ENCODE data around the gene SIPA1L3.
A peak's percentile ranks its signal among the peaks of the same experiment; 100 is the strongest.

SIPA1L3 gene

DNA sequence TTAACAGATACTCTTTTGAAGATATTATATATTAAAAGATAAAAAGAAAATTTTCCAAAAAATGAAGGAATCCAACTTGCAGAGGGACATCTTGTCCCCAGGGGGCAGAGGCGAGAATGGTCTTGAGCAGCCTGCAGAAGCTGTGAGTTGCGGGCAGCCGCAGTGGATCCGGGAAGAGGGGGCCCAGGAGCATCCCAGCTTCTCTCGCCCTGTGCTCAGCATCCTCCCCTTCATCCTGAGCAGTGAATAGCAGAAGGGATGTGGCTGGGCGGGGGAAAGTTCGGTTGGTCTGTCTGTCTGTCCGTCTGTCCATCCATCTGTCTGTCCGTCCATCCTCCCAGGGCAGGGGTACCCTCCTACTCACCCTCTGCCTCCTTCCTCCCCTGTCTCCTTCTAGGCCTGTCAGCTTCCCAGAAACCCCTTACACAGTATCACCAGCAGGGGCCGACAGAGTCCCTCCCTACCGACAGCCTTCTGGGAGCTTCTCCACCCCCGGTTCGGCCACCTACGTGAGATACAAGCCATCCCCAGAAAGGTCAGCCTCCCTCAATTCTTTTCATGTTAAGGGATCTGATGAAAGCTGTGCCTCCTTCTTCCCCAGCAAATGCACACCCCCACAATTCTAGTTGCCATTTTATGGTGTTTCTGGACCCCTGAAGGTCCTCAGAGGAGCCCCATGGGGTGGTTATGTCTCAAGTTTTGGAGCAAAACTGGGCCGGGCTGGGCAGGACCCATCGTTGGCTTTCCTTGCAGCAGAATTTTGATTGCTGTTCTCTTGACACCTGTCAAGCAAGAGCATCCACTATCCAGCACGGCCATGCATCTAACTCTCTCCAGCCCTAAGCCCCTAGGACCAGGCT is 235.4 kb downstream of the SIPA1L3 start:
- peak; percentile 35 to 51 (median 41) for DNase-seq
- 83% methylated on average over 13 of the region's 17 CpGs for WGBS (ENCODE audit: insufficient coverage)
- ChIA-PET POLR2A (interaction anchor here (0.6 kb wide), 1 partner anchor 215 kb away, joined by 3 read pairs; no protein-coding TSS in a partner anchor), CTCF (interaction anchor here (0.6 to 2.1 kb wide), 17 partner anchors 9 to 243 kb away, joined by 3 to 6 read pairs (median 3); partner anchors contain the start of gene WDR87)
- no peaks in the 10 kb centered on the region for H3K9me3 ChIP-seq (ENCODE audit: control extremely low read depth in 1 of 5, control insufficient read depth in 4 of 5, insufficient read depth in 2 of 5, low read depth in 1 of 5, low read length in 4 of 5)
- H3K4me1 ChIP-seq (ENCODE audit: control extremely low read depth in 1 of 4, control insufficient read depth in 4 of 4, insufficient read depth in 4 of 4, low read length in 3 of 4), result no peaks in the 10 kb centered on the region
- no peak overlapping the region for H3K4me3 ChIP-seq (ENCODE audit: control insufficient read depth in 1 of 7, extremely low read depth in 1 of 7, insufficient read depth in 4 of 7, low read depth in 2 of 7, low read length in 6 of 7)
- peaks cover 15 to 54% (median 31%) of the 10 kb centered on the region in 4 experiments for H3K36me3 ChIP-seq (ENCODE audit: control insufficient read depth in 4 of 4, insufficient read depth in 4 of 4, low read length in 3 of 4)
- H3K27ac ChIP-seq (ENCODE audit: insufficient read depth in 1 of 2, low read depth in 1 of 2, low read length in 2 of 2, poor library complexity in 1 of 2, severe bottlenecking in 2 of 2), result no peak overlapping the region
- H3K27me3 ChIP-seq (replicated peaks in 2 of 5; ENCODE audit: control insufficient read depth in 4 of 5, insufficient read depth in 5 of 5, low read length in 4 of 5), result no peaks in the 10 kb centered on the region

DNA sequence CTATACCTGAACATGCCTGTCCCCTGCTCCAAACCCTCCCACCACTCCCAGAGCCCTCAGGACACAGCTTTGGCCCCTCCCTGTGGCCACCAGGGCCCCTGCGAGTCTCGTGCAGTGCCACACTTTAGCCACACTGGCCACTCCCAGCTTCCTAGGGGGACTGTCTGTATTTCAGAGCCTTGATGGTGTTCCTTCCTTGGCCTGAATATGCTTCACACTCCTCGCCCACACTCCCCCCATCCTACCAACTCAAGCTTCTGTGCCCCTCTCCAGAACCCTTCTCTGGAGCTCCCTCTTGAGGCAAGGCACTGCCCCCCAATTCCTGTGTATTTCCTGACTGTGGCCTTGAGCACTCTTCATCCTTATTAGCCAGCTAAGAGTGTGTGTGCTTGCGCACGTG is 236.8 kb downstream of the SIPA1L3 start:
- Histone ChIP-seq H3K9me3 (ENCODE audit: control extremely low read depth in 1 of 5, control insufficient read depth in 4 of 5, insufficient read depth in 2 of 5, low read depth in 1 of 5, low read length in 4 of 5) (no peaks in the 10 kb centered on the region), H3K27me3 (replicated peaks in 2 of 5; ENCODE audit: control insufficient read depth in 4 of 5, insufficient read depth in 5 of 5, low read length in 4 of 5) (no peaks in the 10 kb centered on the region), H3K4me1 (ENCODE audit: control extremely low read depth in 1 of 4, control insufficient read depth in 4 of 4, insufficient read depth in 4 of 4, low read length in 3 of 4) (no peaks in the 10 kb centered on the region), H3K36me3 (ENCODE audit: control insufficient read depth in 4 of 4, insufficient read depth in 4 of 4, low read length in 3 of 4) (peaks cover 15 to 57% (median 37%) of the 10 kb centered on the region in 4 experiments), H3K27ac (ENCODE audit: insufficient read depth in 1 of 2, low read depth in 1 of 2, low read length in 2 of 2, poor library complexity in 1 of 2, severe bottlenecking in 2 of 2) (peak overlapping the region in 1 of 2 experiments; percentile 15), H3K4me3 (ENCODE audit: control insufficient read depth in 1 of 7, extremely low read depth in 1 of 7, insufficient read depth in 4 of 7, low read depth in 2 of 7, low read length in 6 of 7) (no peak overlapping the region)
- CTCF ChIA-PET, result interaction anchor here (0.5 to 1.9 kb wide), 6 partner anchors 16 to 1079 kb away, joined by 3 to 5 read pairs (median 4); no protein-coding TSS in a partner anchor
- peak in 1 of 3 donors; percentile 15 for DNase-seq
- POLR2A ChIA-PET, result no interaction called here
- 92% methylated on average over 4 of the region's 5 CpGs for WGBS (ENCODE audit: insufficient coverage)

DNA sequence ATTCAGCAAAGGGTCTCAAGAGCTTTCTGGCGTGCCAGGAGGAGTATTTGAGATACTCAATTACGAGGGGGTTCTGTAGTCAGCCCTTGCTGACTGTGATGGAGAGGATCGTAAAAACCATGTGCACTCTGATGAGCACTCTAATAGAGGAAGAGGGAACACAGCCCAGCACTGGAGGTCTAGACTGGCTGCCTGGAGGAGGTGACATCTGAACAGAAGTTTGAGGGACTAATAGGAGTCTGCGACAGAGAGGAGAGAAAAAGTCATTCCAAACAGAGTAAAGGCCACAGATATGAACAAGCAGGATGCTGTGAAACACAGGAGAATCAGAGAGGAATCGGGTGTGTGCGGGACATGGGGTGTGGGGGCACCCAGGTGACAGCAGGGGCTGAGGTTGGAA is 237.7 kb downstream of the SIPA1L3 start:
- H3K4me3 ChIP-seq (ENCODE audit: control insufficient read depth in 1 of 7, extremely low read depth in 1 of 7, insufficient read depth in 4 of 7, low read depth in 2 of 7, low read length in 6 of 7), result no peak overlapping the region
- POLR2A ChIA-PET, result no interaction called here
- H3K27me3 ChIP-seq (replicated peaks in 2 of 5; ENCODE audit: control insufficient read depth in 4 of 5, insufficient read depth in 5 of 5, low read length in 4 of 5), result no peaks in the 10 kb centered on the region
- WGBS (ENCODE audit: insufficient coverage), result 99% methylated on average over 6 of the region's 6 CpGs
- DNase-seq, result no peak
- H3K27ac ChIP-seq (ENCODE audit: insufficient read depth in 1 of 2, low read depth in 1 of 2, low read length in 2 of 2, poor library complexity in 1 of 2, severe bottlenecking in 2 of 2), result peak overlapping the region in 1 of 2 experiments; percentile 15
- no peaks in the 10 kb centered on the region for H3K4me1 ChIP-seq (ENCODE audit: control extremely low read depth in 1 of 4, control insufficient read depth in 4 of 4, insufficient read depth in 4 of 4, low read length in 3 of 4)
- peaks cover 18 to 56% (median 35%) of the 10 kb centered on the region in 4 experiments for H3K36me3 ChIP-seq (ENCODE audit: control insufficient read depth in 4 of 4, insufficient read depth in 4 of 4, low read length in 3 of 4)
- CTCF ChIA-PET, result interaction anchor here (1.4 kb wide), 1 partner anchor 90 kb away, joined by 5 read pairs; no protein-coding TSS in a partner anchor
- H3K9me3 ChIP-seq (ENCODE audit: control extremely low read depth in 1 of 5, control insufficient read depth in 4 of 5, insufficient read depth in 2 of 5, low read depth in 1 of 5, low read length in 4 of 5), result no peaks in the 10 kb centered on the region

DNA sequence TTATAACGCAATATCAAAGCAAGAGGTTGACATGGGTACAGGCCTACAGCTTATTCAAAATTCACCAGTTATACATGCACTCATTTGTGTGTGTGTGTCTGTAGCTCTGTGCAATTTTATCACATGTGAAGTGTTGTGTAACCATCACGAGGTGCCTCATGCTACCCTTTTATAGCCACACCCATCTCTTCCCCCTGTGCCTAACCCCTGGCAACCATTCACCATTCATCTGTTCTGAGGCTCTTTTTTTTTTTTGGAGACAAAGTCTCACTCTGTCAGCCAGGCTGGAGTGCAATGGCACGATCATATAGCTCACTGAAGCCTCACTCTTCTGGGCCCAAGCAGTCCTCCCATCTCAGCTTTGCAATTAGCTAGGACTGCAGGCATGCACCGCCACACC is 238.6 kb downstream of the SIPA1L3 start:
- WGBS (ENCODE audit: insufficient coverage), result 86% methylated on average over 3 of the region's 4 CpGs
- peaks cover 16 to 53% (median 34%) of the 10 kb centered on the region in 4 experiments for H3K36me3 ChIP-seq (ENCODE audit: control insufficient read depth in 4 of 4, insufficient read depth in 4 of 4, low read length in 3 of 4)
- no peak for DNase-seq
- H3K9me3 ChIP-seq (ENCODE audit: control extremely low read depth in 1 of 5, control insufficient read depth in 4 of 5, insufficient read depth in 2 of 5, low read depth in 1 of 5, low read length in 4 of 5), result no peaks in the 10 kb centered on the region
- no peaks in the 10 kb centered on the region for H3K4me1 ChIP-seq (ENCODE audit: control extremely low read depth in 1 of 4, control insufficient read depth in 4 of 4, insufficient read depth in 4 of 4, low read length in 3 of 4)
- no peak overlapping the region for H3K27ac ChIP-seq (ENCODE audit: insufficient read depth in 1 of 2, low read depth in 1 of 2, low read length in 2 of 2, poor library complexity in 1 of 2, severe bottlenecking in 2 of 2)
- no peak overlapping the region for H3K4me3 ChIP-seq (ENCODE audit: control insufficient read depth in 1 of 7, extremely low read depth in 1 of 7, insufficient read depth in 4 of 7, low read depth in 2 of 7, low read length in 6 of 7)
- ChIA-PET POLR2A (no interaction called here), CTCF (no interaction called here)
- no peaks in the 10 kb centered on the region for H3K27me3 ChIP-seq (replicated peaks in 2 of 5; ENCODE audit: control insufficient read depth in 4 of 5, insufficient read depth in 5 of 5, low read length in 4 of 5)

DNA sequence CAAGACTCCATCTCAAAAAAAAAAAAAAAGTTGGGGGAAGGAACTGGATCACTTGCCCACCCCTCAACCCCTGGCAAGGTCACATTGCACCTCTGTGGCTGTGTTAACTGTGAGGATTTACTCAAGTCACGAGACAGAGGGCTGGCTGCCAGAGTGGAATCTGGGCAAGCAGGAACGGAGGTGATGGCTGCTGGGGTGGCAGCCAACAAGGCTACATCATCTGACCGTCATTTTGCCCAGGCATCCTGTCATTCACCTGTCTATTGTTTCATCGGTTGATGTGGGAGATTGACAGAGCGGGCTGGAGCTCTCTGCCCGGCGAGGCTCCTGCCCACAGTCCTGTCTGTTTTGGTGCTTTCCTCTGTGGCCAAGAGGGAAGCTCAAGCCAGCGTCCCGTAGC is 241.3 kb downstream of the SIPA1L3 start:
- no peaks in the 10 kb centered on the region for H3K27me3 ChIP-seq (replicated peaks in 2 of 5; ENCODE audit: control insufficient read depth in 4 of 5, insufficient read depth in 5 of 5, low read length in 4 of 5)
- H3K4me1 ChIP-seq (ENCODE audit: control extremely low read depth in 1 of 4, control insufficient read depth in 4 of 4, insufficient read depth in 4 of 4, low read length in 3 of 4), result no peaks in the 10 kb centered on the region
- POLR2A ChIA-PET, result interaction anchor here (0.7 kb wide), 1 partner anchor 38 kb away, joined by 3 read pairs; no protein-coding TSS in a partner anchor
- CTCF ChIA-PET, result interaction anchor here (1.0 kb wide), 1 partner anchor 8 kb away, joined by 3 read pairs; no protein-coding TSS in a partner anchor
- peaks cover 17 to 61% (median 39%) of the 10 kb centered on the region in 4 experiments for H3K36me3 ChIP-seq (ENCODE audit: control insufficient read depth in 4 of 4, insufficient read depth in 4 of 4, low read length in 3 of 4)
- no peaks in the 10 kb centered on the region for H3K9me3 ChIP-seq (ENCODE audit: control extremely low read depth in 1 of 5, control insufficient read depth in 4 of 5, insufficient read depth in 2 of 5, low read depth in 1 of 5, low read length in 4 of 5)
- no peak for DNase-seq
- no peak overlapping the region for H3K27ac ChIP-seq (ENCODE audit: insufficient read depth in 1 of 2, low read depth in 1 of 2, low read length in 2 of 2, poor library complexity in 1 of 2, severe bottlenecking in 2 of 2)
- WGBS (ENCODE audit: insufficient coverage), result 99% methylated on average over 9 of the region's 9 CpGs
- no peak overlapping the region for H3K4me3 ChIP-seq (ENCODE audit: control insufficient read depth in 1 of 7, extremely low read depth in 1 of 7, insufficient read depth in 4 of 7, low read depth in 2 of 7, low read length in 6 of 7)

DNA sequence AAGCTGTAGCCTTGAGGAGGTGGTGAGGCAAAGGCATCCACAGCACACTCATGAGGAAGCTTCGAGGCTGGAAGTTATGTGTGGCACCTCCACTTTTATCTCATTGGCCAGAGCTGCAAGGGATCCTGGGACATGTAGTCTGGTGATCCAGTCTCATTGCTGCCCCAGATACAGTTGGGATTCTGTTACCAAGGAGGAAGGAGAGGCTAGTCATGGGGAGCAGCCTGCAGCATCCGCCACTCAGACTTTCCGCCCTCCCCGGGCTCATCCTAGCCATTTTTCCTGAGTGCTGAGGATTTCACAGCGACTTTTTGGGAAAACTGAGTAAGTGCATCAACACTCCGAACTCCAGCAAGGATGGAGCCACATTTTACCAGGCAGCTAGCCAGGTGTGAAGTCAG is 242.7 kb downstream of the SIPA1L3 start:
- H3K9me3 ChIP-seq (ENCODE audit: control extremely low read depth in 1 of 5, control insufficient read depth in 4 of 5, insufficient read depth in 2 of 5, low read depth in 1 of 5, low read length in 4 of 5), result no peaks in the 10 kb centered on the region
- H3K4me1 ChIP-seq (ENCODE audit: control extremely low read depth in 1 of 4, control insufficient read depth in 4 of 4, insufficient read depth in 4 of 4, low read length in 3 of 4), result no peaks in the 10 kb centered on the region
- H3K27me3 ChIP-seq (replicated peaks in 2 of 5; ENCODE audit: control insufficient read depth in 4 of 5, insufficient read depth in 5 of 5, low read length in 4 of 5), result no peaks in the 10 kb centered on the region
- H3K4me3 ChIP-seq (ENCODE audit: control insufficient read depth in 1 of 7, extremely low read depth in 1 of 7, insufficient read depth in 4 of 7, low read depth in 2 of 7, low read length in 6 of 7), result no peak overlapping the region
- 96% methylated on average over 6 of the region's 6 CpGs for whole genome bisulfite sequencing (ENCODE audit: insufficient coverage)
- DNase-seq, result no peak
- peaks cover 11 to 59% (median 35%) of the 10 kb centered on the region in 4 experiments for H3K36me3 ChIP-seq (ENCODE audit: control insufficient read depth in 4 of 4, insufficient read depth in 4 of 4, low read length in 3 of 4)
- H3K27ac ChIP-seq (ENCODE audit: insufficient read depth in 1 of 2, low read depth in 1 of 2, low read length in 2 of 2, poor library complexity in 1 of 2, severe bottlenecking in 2 of 2), result no peak overlapping the region
- POLR2A ChIA-PET, result no interaction called here
- CTCF ChIA-PET, result interaction anchor here (1.0 kb wide), 1 partner anchor 10 kb away, joined by 3 read pairs; no protein-coding TSS in a partner anchor

DNA sequence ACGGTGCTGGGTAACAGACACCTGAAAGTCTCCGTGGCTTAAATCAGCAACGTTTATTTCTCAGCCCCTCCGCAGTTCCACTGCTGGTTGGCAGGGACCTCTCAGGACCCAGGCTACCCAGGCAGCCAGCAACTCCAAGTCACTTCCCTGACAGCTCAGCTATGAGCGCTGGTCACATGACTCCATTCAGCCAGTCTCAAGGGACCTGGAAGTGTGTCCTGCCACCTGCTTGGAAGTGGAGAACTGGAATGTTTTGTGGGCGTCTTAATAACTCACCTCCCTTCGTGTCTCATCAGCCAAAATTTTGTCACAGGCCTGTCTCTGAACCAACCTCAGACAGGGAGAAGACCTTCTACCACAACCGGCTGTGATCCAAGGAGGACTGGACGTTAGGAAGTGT is 244.2 kb downstream of the SIPA1L3 start:
- peaks cover 8 to 61% (median 36%) of the 10 kb centered on the region in 4 experiments for H3K36me3 ChIP-seq (ENCODE audit: control insufficient read depth in 4 of 4, insufficient read depth in 4 of 4, low read length in 3 of 4)
- DNase-seq, result no peak
- no peaks in the 10 kb centered on the region for H3K27me3 ChIP-seq (replicated peaks in 2 of 5; ENCODE audit: control insufficient read depth in 4 of 5, insufficient read depth in 5 of 5, low read length in 4 of 5)
- no peak overlapping the region for H3K4me3 ChIP-seq (ENCODE audit: control insufficient read depth in 1 of 7, extremely low read depth in 1 of 7, insufficient read depth in 4 of 7, low read depth in 2 of 7, low read length in 6 of 7)
- WGBS (ENCODE audit: insufficient coverage), result 98% methylated on average over 7 of the region's 9 CpGs
- no peaks in the 10 kb centered on the region for H3K9me3 ChIP-seq (ENCODE audit: control extremely low read depth in 1 of 5, control insufficient read depth in 4 of 5, insufficient read depth in 2 of 5, low read depth in 1 of 5, low read length in 4 of 5)
- CTCF ChIA-PET, result interaction anchor here (1.5 kb wide), 1 partner anchor 16 kb away, joined by 4 read pairs; no protein-coding TSS in a partner anchor
- H3K27ac ChIP-seq (ENCODE audit: insufficient read depth in 1 of 2, low read depth in 1 of 2, low read length in 2 of 2, poor library complexity in 1 of 2, severe bottlenecking in 2 of 2), result no peak overlapping the region
- no peaks in the 10 kb centered on the region for H3K4me1 ChIP-seq (ENCODE audit: control extremely low read depth in 1 of 4, control insufficient read depth in 4 of 4, insufficient read depth in 4 of 4, low read length in 3 of 4)
- POLR2A ChIA-PET, result no interaction called here

All from common myeloid progenitor, CD34-positive (primary cell).